ENCODE results near the gene RUSF1. TPM values are rescaled to one million over a fixed set of nuclear protein-coding genes. Genes with fewer than 3 reads are reported as not detected.
A peak's percentile ranks its signal among the peaks of the same experiment; 100 is the strongest.

The RUSF1 gene
- total RNA-seq, 1 experiment from 2014 or later, result 30.5 TPM

DNA sequence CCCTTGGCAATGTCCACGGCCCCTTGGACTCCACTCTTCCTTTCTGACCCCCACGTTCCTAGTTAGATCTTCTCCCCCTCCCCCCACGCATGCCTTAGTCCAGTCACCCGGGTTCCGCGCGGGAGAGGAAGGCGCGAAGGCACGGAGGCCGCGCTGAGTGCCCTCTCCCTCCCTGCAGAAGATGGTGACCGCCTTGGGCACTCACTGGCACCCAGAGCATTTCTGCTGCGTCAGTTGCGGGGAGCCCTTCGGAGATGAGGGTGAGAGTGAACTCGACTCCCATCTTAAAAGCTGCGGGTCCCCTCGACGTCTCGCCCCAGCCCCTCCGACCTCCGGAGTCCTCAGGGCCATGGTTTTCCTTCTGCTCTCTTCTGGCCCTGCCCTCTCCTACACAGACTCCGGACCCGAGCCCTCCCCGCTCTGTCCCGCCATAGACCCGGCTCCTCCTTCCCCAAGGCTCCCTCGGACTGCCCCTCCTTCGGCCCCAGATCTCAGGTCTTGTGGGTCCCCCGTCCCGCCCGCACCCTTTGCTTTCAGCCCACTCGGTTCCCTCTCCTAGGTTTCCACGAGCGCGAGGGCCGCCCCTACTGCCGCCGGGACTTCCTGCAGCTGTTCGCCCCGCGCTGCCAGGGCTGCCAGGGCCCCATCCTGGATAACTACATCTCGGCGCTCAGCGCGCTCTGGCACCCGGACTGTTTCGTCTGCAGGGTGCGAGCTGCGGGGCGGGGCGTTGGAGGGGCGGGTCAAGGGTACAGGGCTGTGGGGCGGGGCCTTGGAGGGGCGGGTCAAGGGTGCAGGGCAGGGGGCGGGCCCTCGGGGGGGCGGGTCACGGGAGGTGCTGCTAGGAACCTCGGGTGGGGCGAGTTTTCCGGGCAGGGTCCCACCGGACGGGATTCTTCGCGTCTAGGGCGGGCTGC is 31.6 kb downstream of the RUSF1 start:
- no peaks in the 10 kb centered on the region for H3K27me3 ChIP-seq (replicated peaks; ENCODE audit: control insufficient read depth, insufficient read depth, low read length)
- peaks cover 24% of the 10 kb centered on the region for H3K36me3 Mint-ChIP-seq (ENCODE audit: insufficient read depth, unreplicated experiment)
- peak overlapping the region; percentile 86 for H3K4me3 Mint-ChIP-seq (ENCODE audit: unreplicated experiment)
- peaks cover 18% of the 10 kb centered on the region for H3K4me1 Mint-ChIP-seq (ENCODE audit: low read depth, unreplicated experiment)
- peaks cover 3% of the 10 kb centered on the region for H3K4me1 ChIP-seq
- intact Hi-C loops (cut with micrococcal nuclease; ENCODE audit: unreplicated experiment), result loop anchor here (1.0 to 2.0 kb wide), 2 partner anchors 17 to 32 kb away; partner anchors contain the start of genes ARMC5 and RUSF1
- H3K27me3 Mint-ChIP-seq (ENCODE audit: insufficient read depth, unreplicated experiment), result no peaks in the 10 kb centered on the region
- H3K36me3 ChIP-seq (ENCODE audit: control insufficient read depth, insufficient read depth, low read length), result no peaks in the 10 kb centered on the region
- ChIA-PET CTCF (interaction anchor here (0.7 to 3.6 kb wide), 3 partner anchors 17 to 397 kb away, joined by 3 to 33 read pairs (median 4); partner anchors contain the start of genes ARMC5 and ZNF267), POLR2A (interaction anchor here (1.0 to 2.4 kb wide), 3 partner anchors 13 to 25 kb away, joined by 3 to 30 read pairs (median 3); partner anchors contain the start of gene ARMC5)
- BruUV-seq (replicated peaks), result no TSS peak
- TF ChIP-seq, protein P1, sequence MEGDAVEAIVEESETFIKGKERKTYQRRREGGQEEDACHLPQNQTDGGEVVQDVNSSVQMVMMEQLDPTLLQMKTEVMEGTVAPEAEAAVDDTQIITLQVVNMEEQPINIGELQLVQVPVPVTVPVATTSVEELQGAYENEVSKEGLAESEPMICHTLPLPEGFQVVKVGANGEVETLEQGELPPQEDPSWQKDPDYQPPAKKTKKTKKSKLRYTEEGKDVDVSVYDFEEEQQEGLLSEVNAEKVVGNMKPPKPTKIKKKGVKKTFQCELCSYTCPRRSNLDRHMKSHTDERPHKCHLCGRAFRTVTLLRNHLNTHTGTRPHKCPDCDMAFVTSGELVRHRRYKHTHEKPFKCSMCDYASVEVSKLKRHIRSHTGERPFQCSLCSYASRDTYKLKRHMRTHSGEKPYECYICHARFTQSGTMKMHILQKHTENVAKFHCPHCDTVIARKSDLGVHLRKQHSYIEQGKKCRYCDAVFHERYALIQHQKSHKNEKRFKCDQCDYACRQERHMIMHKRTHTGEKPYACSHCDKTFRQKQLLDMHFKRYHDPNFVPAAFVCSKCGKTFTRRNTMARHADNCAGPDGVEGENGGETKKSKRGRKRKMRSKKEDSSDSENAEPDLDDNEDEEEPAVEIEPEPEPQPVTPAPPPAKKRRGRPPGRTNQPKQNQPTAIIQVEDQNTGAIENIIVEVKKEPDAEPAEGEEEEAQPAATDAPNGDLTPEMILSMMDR (IDR thresholded peaks at IDR 0.05; ENCODE audit: insufficient read depth in 1 of 2, low read depth in 1 of 2, low read length in 1 of 2, severe bottlenecking in 1 of 2, unreplicated experiment in 1 of 2), result no peak
- peak overlapping the region; percentile 81 for H3K4me3 ChIP-seq (ENCODE audit: low read depth, low read length)
- H3K9me3 ChIP-seq, result no peaks in the 10 kb centered on the region
- DNase-seq, result peak; percentile 79 to 87
- H3K9me3 Mint-ChIP-seq (ENCODE audit: unreplicated experiment), result no peaks in the 10 kb centered on the region
- H3K27ac Mint-ChIP-seq (ENCODE audit: unreplicated experiment), result peak overlapping the region; percentile 86

DNA sequence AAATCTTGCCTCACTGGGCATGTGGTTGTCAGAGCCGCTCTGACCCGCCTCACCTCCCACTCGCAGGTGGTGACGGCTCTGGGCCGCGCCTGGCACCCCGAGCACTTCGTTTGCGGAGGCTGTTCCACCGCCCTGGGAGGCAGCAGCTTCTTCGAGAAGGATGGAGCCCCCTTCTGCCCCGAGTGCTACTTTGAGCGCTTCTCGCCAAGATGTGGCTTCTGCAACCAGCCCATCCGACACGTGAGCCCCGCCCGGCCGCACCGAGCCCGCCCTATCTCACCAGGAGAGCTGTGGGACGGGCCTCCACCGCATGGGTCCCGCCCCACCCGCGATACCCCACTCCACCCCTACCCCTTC is 32.3 kb downstream of the RUSF1 start:
- POLR2A ChIA-PET, result no interaction called here
- H3K27me3 Mint-ChIP-seq (ENCODE audit: insufficient read depth, unreplicated experiment), result no peaks in the 10 kb centered on the region
- BruUV-seq (replicated peaks), result no TSS peak

More for the DNA sequence above, 32.3 kb downstream of the RUSF1 start:
- no peaks in the 10 kb centered on the region for H3K9me3 Mint-ChIP-seq (ENCODE audit: unreplicated experiment)
- Histone ChIP-seq H3K36me3 (ENCODE audit: control insufficient read depth, insufficient read depth, low read length) (no peaks in the 10 kb centered on the region), H3K4me3 (ENCODE audit: low read depth, low read length) (peak overlapping the region; percentile 81), H3K9me3 (no peaks in the 10 kb centered on the region), H3K27me3 (replicated peaks; ENCODE audit: control insufficient read depth, insufficient read depth, low read length) (no peaks in the 10 kb centered on the region), H3K4me1 (peaks cover 3% of the 10 kb centered on the region)
- TF ChIP-seq, protein P1 (IDR thresholded peaks at IDR 0.05; ENCODE audit: insufficient read depth in 1 of 2, low read depth in 1 of 2, low read length in 1 of 2, severe bottlenecking in 1 of 2, unreplicated experiment in 1 of 2), result no peak
- H3K36me3 Mint-ChIP-seq (ENCODE audit: insufficient read depth, unreplicated experiment), result peaks cover 24% of the 10 kb centered on the region
- CTCF ChIA-PET, result interaction anchor here (3.6 kb wide), 1 partner anchor 17 kb away, joined by 33 read pairs; the partner anchor contains the start of gene ARMC5
- intact Hi-C loops (cut with micrococcal nuclease; ENCODE audit: unreplicated experiment), result loop anchor here (2.0 kb wide), 1 partner anchor 33 kb away; the partner anchor contains the start of gene RUSF1
- peak in 1 of 2 experiments; percentile 23 for DNase-seq
- peak overlapping the region; percentile 86 for H3K4me3 Mint-ChIP-seq (ENCODE audit: unreplicated experiment)
- peaks cover 24% of the 10 kb centered on the region for H3K4me1 Mint-ChIP-seq (ENCODE audit: low read depth, unreplicated experiment)
- H3K27ac Mint-ChIP-seq (ENCODE audit: unreplicated experiment), result peak overlapping the region; percentile 86
